Measurements from ENCODE around the gene MAP2. TPM values are rescaled to one million over a fixed set of nuclear protein-coding genes. Genes with fewer than 3 reads are reported as not detected.
A peak's percentile ranks its signal among the peaks of the same experiment; 100 is the strongest.

MAP2 gene
- total RNA-seq, 1 donor from 2014 or later: 8.2 TPM

DNA sequence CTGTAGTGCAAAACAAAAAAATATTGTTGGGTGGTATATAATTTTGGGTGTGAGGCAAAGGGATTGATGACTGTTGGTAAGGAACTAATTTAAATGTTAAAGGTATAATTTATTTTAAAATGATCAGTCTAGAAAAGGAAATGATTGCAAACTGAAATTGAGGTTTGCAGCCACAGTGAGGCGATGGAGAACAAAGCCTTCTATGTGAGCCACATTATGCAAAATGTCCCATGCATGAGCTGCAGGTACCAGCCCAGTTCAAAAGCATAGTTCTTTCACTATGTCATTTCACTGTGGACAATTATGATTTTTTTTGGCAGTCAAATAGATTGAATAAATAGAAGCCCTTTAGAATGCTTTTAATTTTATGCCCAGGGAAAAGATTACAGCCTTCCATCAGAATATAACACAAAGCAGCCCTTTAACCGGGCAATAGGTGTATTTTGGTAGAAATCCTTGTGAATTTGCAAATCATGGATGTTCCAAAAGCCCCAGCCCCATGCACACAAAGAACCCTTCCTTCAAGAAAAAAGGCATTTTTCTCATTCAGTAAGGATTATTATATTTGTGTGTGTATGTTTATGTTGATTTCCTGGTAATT, 1.7 kb downstream of the MAP2 start:
- DNase-seq (ENCODE audit: low read depth) (peak; percentile 75), FAIRE-seq (no peak)
- TF ChIP-seq, protein P1, sequence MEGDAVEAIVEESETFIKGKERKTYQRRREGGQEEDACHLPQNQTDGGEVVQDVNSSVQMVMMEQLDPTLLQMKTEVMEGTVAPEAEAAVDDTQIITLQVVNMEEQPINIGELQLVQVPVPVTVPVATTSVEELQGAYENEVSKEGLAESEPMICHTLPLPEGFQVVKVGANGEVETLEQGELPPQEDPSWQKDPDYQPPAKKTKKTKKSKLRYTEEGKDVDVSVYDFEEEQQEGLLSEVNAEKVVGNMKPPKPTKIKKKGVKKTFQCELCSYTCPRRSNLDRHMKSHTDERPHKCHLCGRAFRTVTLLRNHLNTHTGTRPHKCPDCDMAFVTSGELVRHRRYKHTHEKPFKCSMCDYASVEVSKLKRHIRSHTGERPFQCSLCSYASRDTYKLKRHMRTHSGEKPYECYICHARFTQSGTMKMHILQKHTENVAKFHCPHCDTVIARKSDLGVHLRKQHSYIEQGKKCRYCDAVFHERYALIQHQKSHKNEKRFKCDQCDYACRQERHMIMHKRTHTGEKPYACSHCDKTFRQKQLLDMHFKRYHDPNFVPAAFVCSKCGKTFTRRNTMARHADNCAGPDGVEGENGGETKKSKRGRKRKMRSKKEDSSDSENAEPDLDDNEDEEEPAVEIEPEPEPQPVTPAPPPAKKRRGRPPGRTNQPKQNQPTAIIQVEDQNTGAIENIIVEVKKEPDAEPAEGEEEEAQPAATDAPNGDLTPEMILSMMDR (IDR thresholded peaks at IDR 0.05; ENCODE audit: insufficient read depth, low read length, severe bottlenecking): peak; percentile 50
- no peaks in the 10 kb centered on the region for H3K27me3 ChIP-seq (ENCODE audit: control insufficient read depth, insufficient read depth, low read length)
- H3K4me3 ChIP-seq (ENCODE audit: low read depth, low read length): peak overlapping the region; percentile 85
- no peaks in the 10 kb centered on the region for H3K36me3 ChIP-seq (ENCODE audit: control insufficient read depth, insufficient read depth, low read length)

DNA sequence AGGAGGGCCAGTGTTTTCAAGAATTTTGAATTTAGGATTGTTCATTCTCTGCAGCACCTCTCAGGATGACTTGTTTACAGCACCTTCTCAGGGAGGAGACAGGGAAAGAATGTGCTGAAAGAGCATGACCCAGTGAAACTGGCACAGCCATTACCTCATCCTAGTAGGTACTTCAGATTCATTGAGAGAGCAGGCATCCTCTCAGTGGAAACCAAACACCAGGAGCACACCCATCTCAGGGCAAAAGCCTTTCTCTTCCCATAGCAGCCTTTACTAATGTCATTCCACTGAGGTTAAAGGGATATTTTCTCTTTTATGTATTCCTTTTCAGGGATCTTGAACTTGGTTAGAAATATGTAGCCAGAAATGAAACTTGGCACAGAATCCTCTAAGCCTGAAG, 2.6 kb downstream of the MAP2 start:
- TF ChIP-seq, protein P1 (IDR thresholded peaks at IDR 0.05; ENCODE audit: insufficient read depth, low read length, severe bottlenecking): no peak
- FAIRE-seq (peak; percentile 68), DNase-seq (ENCODE audit: low read depth) (peak; percentile 94)
- no peaks in the 10 kb centered on the region for H3K36me3 ChIP-seq (ENCODE audit: control insufficient read depth, insufficient read depth, low read length)
- H3K27me3 ChIP-seq (ENCODE audit: control insufficient read depth, insufficient read depth, low read length): no peaks in the 10 kb centered on the region
- H3K4me3 ChIP-seq (ENCODE audit: low read depth, low read length): no peak overlapping the region

DNA sequence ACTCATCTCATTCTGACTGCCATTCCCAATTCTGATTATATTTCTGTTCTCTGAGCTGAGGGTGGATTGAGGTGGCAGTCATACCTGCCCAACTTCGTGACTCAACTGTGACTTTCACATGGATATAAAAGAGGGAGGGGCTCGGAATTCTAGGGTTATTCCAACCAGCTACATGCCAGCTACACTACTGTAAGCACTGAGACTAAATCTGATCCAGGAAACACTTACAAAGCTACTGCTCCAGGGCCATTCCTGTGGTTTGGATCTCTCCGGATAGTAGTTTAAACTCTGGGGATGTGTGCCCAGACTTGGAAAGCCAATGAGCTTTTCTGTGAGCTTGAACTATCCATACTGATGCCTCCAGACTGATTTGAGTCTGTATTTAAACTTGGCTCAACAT, 7.9 kb downstream of the MAP2 start:
- FAIRE-seq: peak; percentile 98
- TF ChIP-seq, protein P1 (IDR thresholded peaks at IDR 0.05; ENCODE audit: insufficient read depth, low read length, severe bottlenecking): no peak

DNA sequence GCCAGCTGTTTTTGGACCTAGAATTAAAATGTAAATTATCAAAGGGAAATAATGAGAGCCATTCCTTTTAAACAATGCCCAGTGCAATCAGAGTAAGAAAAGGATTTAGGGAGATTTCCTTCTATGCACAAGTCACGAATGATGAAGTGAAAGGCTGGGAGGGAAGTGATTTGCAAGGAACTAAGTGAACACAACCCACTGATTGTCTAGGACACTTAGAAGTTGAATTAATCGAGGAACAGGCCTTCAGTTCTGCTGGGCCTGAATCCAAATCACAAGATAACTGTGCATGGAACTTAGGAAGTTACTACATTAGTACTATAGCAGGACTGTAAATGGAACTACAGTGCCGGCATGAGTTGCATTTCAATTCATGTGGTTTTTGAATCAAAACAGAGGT, 17.7 kb downstream of the MAP2 start:
- TF ChIP-seq, protein P1 (IDR thresholded peaks at IDR 0.05; ENCODE audit: insufficient read depth, low read length, severe bottlenecking): no peak
- DNase-seq (ENCODE audit: low read depth): no peak
- no peak overlapping the region for H3K4me3 ChIP-seq (ENCODE audit: low read depth, low read length)
- no peak for FAIRE-seq
- no peaks in the 10 kb centered on the region for H3K36me3 ChIP-seq (ENCODE audit: control insufficient read depth, insufficient read depth, low read length)
- no peaks in the 10 kb centered on the region for H3K27me3 ChIP-seq (ENCODE audit: control insufficient read depth, insufficient read depth, low read length)

More for the DNA sequence above, 7.9 kb downstream of the MAP2 start:
- H3K36me3 ChIP-seq (ENCODE audit: control insufficient read depth, insufficient read depth, low read length): no peaks in the 10 kb centered on the region
- no peak overlapping the region for H3K4me3 ChIP-seq (ENCODE audit: low read depth, low read length)
- DNase-seq (ENCODE audit: low read depth): peak; percentile 99
- H3K27me3 ChIP-seq (ENCODE audit: control insufficient read depth, insufficient read depth, low read length): no peaks in the 10 kb centered on the region

DNA sequence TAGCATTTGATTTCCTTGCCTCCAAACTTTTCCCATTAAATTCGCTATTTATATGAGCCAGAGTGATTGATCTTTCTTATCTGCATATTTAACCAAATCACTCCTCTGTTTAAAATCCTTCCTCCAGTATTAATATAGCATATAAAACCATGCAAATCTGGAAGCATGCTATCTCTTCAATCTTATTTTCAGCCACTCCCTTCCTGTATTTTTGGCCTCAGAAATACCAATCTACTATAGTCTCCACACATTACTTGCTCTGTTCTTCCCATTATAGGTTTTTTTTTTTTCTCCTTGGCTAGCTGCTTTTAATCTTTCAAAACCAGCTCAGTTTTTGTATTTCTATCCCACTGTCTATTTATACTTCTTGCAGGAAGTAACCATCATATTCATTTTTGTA, 19.1 kb downstream of the MAP2 start:
- TF ChIP-seq, protein P1 (IDR thresholded peaks at IDR 0.05; ENCODE audit: insufficient read depth, low read length, severe bottlenecking): no peak
- Histone ChIP-seq H3K36me3 (ENCODE audit: control insufficient read depth, insufficient read depth, low read length) (no peaks in the 10 kb centered on the region), H3K4me3 (ENCODE audit: low read depth, low read length) (no peak overlapping the region), H3K27me3 (ENCODE audit: control insufficient read depth, insufficient read depth, low read length) (no peaks in the 10 kb centered on the region)
- FAIRE-seq (no peak), DNase-seq (ENCODE audit: low read depth) (no peak)

DNA sequence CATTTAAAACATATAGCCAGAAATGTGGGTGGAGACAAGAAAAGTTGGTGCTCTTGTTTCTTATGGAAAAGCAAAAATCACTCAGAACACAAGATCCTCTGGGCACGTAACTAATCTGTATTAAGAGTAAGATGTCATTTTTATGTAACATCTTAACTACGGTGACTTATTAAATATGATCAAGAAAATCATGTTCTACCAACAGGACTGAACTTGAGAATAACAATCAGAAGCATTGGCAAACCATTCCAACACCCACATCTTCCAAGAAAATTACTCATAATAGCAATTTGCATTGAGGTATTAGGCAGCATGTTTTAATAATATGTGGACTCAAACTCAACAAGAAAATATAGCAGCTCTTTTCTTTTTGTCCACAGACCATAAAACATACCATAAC, 21.6 kb downstream of the MAP2 start:
- Histone ChIP-seq H3K27me3 (ENCODE audit: control insufficient read depth, insufficient read depth, low read length) (no peaks in the 10 kb centered on the region), H3K36me3 (ENCODE audit: control insufficient read depth, insufficient read depth, low read length) (no peaks in the 10 kb centered on the region), H3K4me3 (ENCODE audit: low read depth, low read length) (no peak overlapping the region)
- TF ChIP-seq, protein P1 (IDR thresholded peaks at IDR 0.05; ENCODE audit: insufficient read depth, low read length, severe bottlenecking): no peak
- no peak for FAIRE-seq
- peak; percentile 73 for DNase-seq (ENCODE audit: low read depth)

Measured in bronchial epithelial cell (primary cell).